ENCODE results near the gene ASB5. TPM values are rescaled to one million over a fixed set of nuclear protein-coding genes. Genes with fewer than 3 reads are reported as not detected.

ASB5 gene
- 10 to 100 TPM in 1 of 3 donors, under 1 TPM in 2; 0.75 to 13.2 (median 0.96) TPM for total RNA-seq
- long read RNA-seq, donor 1, partial matches to known transcripts, result 1 of 5 reads
- long read RNA-seq, donor 1, other reads (novel, unspliced or antisense), result 2 of 5 reads
- long read RNA-seq, donor 2, result 0 reads

DNA sequence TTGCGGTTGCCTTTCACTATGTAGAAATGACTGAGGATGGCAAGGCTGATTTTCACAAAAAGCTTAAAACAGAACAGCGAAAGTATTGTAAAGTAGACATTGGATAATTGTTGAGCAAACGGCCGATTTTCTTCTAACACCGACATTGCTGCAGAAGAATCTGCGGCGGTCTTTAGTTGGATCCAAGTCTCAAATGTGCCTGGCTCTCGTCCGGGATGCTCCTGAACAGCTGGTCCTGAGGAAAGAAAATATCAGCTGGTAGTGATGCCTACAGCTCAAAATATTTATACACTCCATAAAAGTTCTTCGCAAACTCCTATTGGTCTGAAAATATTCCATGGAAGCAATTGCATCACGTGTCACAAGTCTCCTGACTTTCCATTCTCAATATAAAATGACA lies at the start of gene ASB5:
ASB5 (minus strand) TSS at position 260 of the 400 bp plus-strand sequence; CDS start at position 146, 114 bp downstream.
- H3K36me3 ChIP-seq (ENCODE audit: low read depth), result no peaks in the 10 kb centered on the region
- no peaks in the 10 kb centered on the region for H3K4me1 ChIP-seq (ENCODE audit: low read depth)
- ATAC-seq, result no peak
- H3K9me3 ChIP-seq, result no peaks in the 10 kb centered on the region
- TF ChIP-seq CTCF (IDR thresholded peaks at IDR 0.05), result no peak
- no peak within 1 kb of the TSS for H3K4me3 ChIP-seq
- intact Hi-C loops (cut with DNase I, micrococcal nuclease), result no loop called here
- no peak for DNase-seq

DNA sequence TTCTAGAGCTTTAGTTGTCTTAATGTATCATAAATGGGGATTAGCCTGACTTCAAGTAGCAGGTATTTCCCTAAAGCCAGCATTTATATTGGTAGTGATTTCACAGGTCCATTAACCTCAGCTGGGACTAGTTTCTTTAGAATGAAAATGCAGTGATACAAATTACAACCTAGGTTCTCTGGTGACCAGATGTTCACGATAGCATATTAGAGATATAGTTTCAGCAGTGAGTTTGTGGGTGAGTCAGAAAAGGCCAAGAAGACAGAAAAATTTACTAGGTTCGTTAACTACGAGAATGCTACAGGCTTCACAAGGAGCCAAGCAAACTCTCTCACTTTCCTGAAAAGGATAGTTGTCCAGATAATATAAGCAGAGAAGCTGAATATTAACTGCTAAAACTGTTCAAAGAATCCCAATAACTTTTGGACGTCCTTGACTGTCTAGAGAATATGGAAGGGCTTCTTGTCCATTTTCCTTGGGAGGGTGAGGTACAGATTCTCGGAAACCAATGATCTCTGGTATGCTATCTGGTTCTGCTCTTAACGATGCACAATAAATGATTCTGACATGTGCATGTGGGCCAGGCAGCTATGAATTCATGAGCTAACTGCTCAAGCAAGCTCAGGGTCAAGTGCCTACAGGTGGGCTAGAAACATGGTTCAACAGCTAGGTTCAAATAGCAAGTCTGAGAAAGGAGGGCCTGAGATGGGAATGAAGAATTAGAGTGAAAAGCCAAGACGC lies 44.7 kb upstream of the ASB5 start:
- Histone ChIP-seq H3K4me3 (no peak overlapping the region), H3K36me3 (ENCODE audit: low read depth) (no peaks in the 10 kb centered on the region), H3K9me3 (no peaks in the 10 kb centered on the region), H3K4me1 (ENCODE audit: low read depth) (no peaks in the 10 kb centered on the region)
- DNase-seq (no peak), ATAC-seq (no peak)
- intact Hi-C loops (cut with DNase I, micrococcal nuclease), result no loop called here
- TF ChIP-seq CTCF (IDR thresholded peaks at IDR 0.05), result no peak

GRCh38 chr4:176309772-176310171 lies 40.8 kb upstream of the ASB5 start:
- intact Hi-C loops (cut with DNase I, micrococcal nuclease), result no loop called here
- Histone ChIP-seq H3K4me1 (ENCODE audit: low read depth) (no peaks in the 10 kb centered on the region), H3K4me3 (no peak overlapping the region), H3K9me3 (no peaks in the 10 kb centered on the region), H3K36me3 (ENCODE audit: low read depth) (no peaks in the 10 kb centered on the region)
- ATAC-seq, result no peak
- DNase-seq, result no peak
- TF ChIP-seq CTCF (IDR thresholded peaks at IDR 0.05), result no peak

GRCh38 chr4:176309046-176309445 lies 40.0 kb upstream of the ASB5 start:
- H3K9me3 ChIP-seq, result no peaks in the 10 kb centered on the region
- TF ChIP-seq CTCF (IDR thresholded peaks at IDR 0.05), result no peak
- DNase-seq, result peak in 1 of 3 donors; percentile 7

GRCh38 chr4:176308441-176308840 lies 39.4 kb upstream of the ASB5 start:
- ATAC-seq (peak; percentile 19), DNase-seq (peak in 1 of 3 donors; percentile 4)
- Histone ChIP-seq H3K4me3 (no peak overlapping the region), H3K36me3 (ENCODE audit: low read depth) (no peaks in the 10 kb centered on the region), H3K9me3 (no peaks in the 10 kb centered on the region), H3K4me1 (ENCODE audit: low read depth) (no peaks in the 10 kb centered on the region)
- no peak for TF ChIP-seq CTCF (IDR thresholded peaks at IDR 0.05)
- intact Hi-C loops (cut with DNase I, micrococcal nuclease), result no loop called here

More at GRCh38 chr4:176309046-176309445, 40.0 kb upstream of the ASB5 start:
- Histone ChIP-seq H3K4me3 (no peak overlapping the region), H3K36me3 (ENCODE audit: low read depth) (no peaks in the 10 kb centered on the region), H3K4me1 (ENCODE audit: low read depth) (no peaks in the 10 kb centered on the region)
- peak; percentile 43 for ATAC-seq
- intact Hi-C loops (cut with DNase I, micrococcal nuclease), result no loop called here
